Neural cell (in vitro differentiated cells): ENCODE results near the gene SNX24. TPM values are rescaled to one million over a fixed set of nuclear protein-coding genes. Genes with fewer than 3 reads are reported as not detected.

Experiments used
- polyA plus RNA-seq: library from polyadenylated mRNA; depleted of rRNA; stranded (reverse); fragments of >200 nt; gene quantifications from 2 replicates; pipeline ENCODE4 v1.2.3, GENCODE V29; 2014
- small RNA-seq, 3 experiments: library from RNA; depleted of rRNA; stranded (forward); fragments of <200 nt; gene quantifications; one replicate each; pipeline ENCODE3, GENCODE V24; 2012

The SNX24 gene
- polyA plus RNA-seq, 1 donor from 2014 or later = 12.8 TPM

Small RNA genes lying within 50 kb of the gene (small RNA-seq; reads per million reads assigned to genes)
- 0 reads per million in 3 experiments for gene RN7SL689P

Other genes starting within 250 kb of the SNX24 start
- 33.4 and 36.1 TPM in 2 replicates for gene SNX2, start 70.5 kb upstream of the SNX24 start, polyA plus RNA-seq
- not detected in 2 replicates for gene PPIC, start 191.1 kb downstream of the SNX24 start, polyA plus RNA-seq
- 0.14 and 0.35 TPM in 2 replicates for gene PRDM6, start 243.6 kb downstream of the SNX24 start, polyA plus RNA-seq